DMS 273 (cell line): ENCODE data around the gene ZNF763.
"Not testable (repeated sequence)": the region's sequence is repeated elsewhere in the genome, so short reads cannot be mapped to it uniquely, and the experiment has no call there.

Experiments
- DNase-seq: peaks from one replicate; lab custom pipeline; 2025; ENCODE audit not compliant: unreplicated experiment; lab: John Stamatoyannopoulos, UW

The ZNF763 gene

GRCh38 chr19:11971041-11971440 is 6.2 kb downstream of the ZNF763 start:
- DNase-seq: no peak

GRCh38 chr19:11973019-11973810 is 8.4 kb downstream of the ZNF763 start:
- DNase-seq: no peak

- no peak for DNase-seq
Measured at GRCh38 chr19:11978492-11979100, 13.8 kb downstream of the ZNF763 start.

- no peak for DNase-seq
Measured at GRCh38 chr19:11979527-11979926, 14.7 kb downstream of the ZNF763 start.

DNA sequence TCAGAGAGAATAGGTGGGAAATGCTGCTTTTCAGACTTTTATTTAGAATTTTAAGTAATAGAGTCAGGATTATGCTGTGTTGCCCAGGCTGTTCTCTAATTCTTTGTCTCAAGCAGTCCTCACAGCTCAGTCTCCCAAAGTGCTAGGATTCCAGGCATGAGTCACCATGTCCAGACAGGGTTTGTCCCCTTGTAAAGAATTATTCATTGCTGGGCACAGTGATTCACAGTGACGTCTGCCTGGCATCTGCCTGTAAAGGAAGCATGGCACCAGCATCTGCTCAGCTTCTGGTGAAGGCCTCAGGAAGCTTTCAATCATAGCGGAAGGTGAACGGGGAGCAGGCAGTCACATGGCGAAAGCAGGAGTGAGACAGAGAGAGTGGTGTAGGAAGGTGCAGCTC is 17.7 kb downstream of the ZNF763 start:
- no peak for DNase-seq

GRCh38 chr19:11984986-11985385 is 20.1 kb downstream of the ZNF763 start:
- DNase-seq: peak; percentile 17

DNA sequence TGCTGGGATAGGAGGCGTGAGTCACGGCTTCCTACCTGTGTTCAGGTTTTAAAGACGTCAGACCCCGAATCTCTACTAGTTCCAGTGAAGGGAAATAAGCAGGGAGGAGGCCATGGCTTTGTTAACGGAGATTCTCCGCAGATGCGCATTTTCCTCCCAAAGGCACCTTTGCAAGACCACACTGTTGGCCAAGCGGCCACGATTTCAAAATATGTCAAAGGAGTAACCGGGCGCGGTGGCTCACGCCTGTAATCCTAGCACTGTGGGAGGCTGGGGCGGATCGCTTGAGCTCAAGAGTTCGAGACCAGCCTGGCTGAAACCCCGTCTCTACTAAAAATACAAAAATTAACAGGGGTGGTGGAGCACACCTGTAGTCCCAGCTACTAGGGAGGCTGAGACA is 21.9 kb downstream of the ZNF763 start:
- no peak for DNase-seq

- peak; percentile 98 for DNase-seq
Measured at GRCh38 chr19:11987405-11988281, 22.8 kb downstream of the ZNF763 start.

GRCh38 chr19:11989112-11989456 is 24.2 kb downstream of the ZNF763 start:
- DNase-seq: no peak

- DNase-seq: not testable (repeated sequence)
Measured at GRCh38 chr19:11991921-11992320, 27.1 kb downstream of the ZNF763 start.

GRCh38 chr19:11995174-11995573 is 30.3 kb downstream of the ZNF763 start:
- no peak for DNase-seq

GRCh38 chr19:12000152-12000981 is 35.5 kb downstream of the ZNF763 start:
- no peak for DNase-seq

DNA sequence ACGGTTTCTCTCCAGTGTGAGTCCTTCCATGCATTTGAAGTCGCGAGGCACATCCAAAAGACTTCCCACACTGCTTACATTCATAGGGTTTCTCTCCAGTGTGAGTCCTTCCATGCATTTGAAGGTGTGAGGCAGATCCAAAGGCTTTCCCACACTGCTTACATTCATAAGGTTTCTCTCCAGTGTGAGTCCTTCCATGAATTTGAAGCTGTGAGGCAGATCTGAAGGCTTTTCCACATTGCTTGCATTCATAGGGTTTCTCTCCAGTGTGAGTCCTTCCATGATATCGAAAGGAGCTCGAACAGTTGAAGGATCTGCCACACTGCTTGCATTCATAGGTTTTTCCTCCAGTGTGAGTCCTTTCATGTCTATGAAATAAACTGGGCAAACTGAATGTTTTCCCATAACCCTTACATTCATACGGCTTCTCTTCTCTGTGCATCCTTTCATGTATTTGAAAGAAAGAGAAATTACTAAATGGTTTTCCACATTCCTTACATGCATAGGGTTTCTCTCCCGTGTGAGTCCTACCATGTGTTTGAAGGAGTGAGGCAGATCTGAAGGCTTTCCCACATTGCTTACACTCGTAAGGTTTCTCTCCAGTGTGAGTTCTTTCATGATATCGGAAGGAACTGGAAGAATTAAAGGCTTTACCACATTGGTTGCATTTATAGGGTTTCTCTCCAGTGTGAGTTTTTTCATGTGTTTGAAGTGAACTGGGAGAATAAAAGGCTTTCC is 50.3 kb downstream of the ZNF763 start:
- no peak for DNase-seq

DNA sequence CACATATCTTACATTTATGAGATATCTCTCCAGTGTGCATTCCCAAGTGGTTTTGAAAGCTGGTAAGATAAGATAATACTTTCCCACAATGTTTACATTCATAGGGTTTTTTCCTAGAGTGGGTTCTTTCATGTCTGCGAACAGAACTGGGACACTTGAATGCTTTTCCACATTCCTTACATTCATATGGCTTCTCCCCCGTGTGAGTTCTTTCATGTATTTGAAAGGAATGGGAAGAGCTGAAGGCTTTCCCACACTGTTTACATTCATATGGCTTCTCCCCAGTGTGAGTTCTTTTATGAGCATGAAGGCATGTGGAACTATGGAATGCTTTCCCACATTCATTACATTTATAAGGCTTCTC is 50.9 kb downstream of the ZNF763 start:
- DNase-seq: no peak
